Activated T-cell treated with anti-CD3 and anti-CD28 coated beads for 1 hour (primary cell): ENCODE results near the gene ATXN2.
A peak's percentile ranks its signal among the peaks of the same experiment; 100 is the strongest.
"Not testable (repeated sequence)": the region's sequence is repeated elsewhere in the genome, so short reads cannot be mapped to it uniquely, and the experiment has no call there.

Experiments
- DNase-seq: peaks from one replicate; pipeline ENCODE4 v3.0.0-alpha.2; 2020; ENCODE audit warnings: low read depth

The ATXN2 gene

DNA sequence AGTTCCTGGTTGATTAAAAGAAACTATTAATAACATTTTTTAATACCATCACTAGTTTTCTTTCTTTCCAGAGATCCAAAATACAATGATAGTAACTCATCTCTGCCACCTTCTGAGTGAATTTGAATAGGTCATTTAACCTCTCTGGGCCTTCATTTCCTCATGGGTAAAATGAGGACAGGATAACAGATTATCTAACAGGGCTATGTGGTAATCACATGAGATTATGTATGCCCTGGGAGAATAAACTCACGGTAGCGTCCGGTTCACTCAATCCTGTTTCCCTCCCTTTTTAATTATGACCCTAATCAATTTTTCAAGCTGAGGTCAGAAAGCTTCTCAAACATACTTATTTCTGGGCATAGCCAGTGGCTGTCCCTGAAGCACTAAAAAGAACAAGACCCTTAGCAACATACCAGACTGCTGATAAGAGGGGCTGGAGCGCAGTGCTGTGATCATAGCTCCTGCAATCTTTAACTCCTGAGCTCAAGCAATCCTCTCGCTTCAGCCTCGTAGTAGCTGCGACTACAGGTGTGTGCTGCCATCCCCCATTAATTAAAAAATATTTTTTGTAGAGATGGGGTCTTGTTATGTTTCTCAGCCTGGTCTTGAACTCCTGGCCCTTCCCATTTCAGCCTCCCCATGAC is 24.2 kb downstream of the ATXN2 start:
- no peak for DNase-seq

DNA sequence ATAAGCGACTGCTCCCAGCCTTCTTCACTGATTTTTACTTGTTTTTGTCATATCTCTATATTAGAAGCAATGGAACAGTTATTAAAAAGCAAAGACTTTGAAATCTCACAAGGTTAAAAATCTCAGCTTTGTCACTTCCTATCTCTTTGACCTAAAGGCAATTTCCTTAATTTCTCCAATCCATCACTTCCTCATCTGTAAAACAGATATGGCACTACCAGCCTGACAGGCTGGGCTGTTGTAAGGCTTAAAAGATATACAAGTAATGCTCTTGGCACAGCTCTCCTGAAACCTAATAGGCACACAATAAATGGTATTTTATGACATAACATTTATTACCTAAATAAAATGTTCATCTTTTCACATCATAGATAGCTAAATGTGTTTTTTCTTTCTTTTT is 25.6 kb downstream of the ATXN2 start:
- no peak for DNase-seq

DNA sequence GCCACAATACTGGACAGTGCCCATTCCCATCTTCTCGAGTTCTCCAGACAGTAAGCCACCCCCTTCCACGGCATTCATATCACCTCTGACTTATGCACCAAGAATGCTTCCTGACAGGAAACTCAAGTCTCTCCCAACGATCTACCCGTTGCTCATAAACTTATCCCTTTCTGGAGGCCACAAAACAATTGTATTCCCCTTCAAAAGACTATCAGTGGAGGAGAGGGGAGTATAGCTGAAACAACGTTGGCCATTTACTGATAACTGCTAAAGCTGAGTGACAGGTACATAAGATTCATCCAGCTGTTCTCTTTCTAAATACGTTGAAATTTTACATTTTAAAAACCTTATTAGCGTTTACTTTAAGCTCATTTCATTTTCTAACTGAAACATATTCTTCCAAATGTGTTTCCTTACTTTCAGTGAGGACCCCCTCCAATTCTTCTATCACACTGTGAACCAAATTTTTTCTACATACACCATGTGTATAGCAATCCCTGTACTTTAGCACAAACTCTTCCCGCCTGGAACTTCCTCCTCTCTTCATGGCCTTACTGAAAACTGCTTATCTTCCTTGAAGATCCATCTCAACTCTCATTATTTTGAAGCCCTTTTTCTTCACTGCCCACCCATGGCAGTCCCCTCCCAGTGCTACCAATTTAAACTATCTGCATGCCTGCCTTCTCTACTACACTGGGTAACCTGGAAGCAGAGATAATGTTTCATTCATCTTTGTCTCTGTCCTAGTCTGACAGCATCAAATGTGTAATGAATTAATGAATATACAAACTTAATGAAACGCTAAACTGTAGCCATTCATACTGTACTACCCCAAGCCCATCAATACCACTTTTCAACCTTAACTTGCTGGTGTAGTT is 28.8 kb downstream of the ATXN2 start:
- DNase-seq, result no peak

DNA sequence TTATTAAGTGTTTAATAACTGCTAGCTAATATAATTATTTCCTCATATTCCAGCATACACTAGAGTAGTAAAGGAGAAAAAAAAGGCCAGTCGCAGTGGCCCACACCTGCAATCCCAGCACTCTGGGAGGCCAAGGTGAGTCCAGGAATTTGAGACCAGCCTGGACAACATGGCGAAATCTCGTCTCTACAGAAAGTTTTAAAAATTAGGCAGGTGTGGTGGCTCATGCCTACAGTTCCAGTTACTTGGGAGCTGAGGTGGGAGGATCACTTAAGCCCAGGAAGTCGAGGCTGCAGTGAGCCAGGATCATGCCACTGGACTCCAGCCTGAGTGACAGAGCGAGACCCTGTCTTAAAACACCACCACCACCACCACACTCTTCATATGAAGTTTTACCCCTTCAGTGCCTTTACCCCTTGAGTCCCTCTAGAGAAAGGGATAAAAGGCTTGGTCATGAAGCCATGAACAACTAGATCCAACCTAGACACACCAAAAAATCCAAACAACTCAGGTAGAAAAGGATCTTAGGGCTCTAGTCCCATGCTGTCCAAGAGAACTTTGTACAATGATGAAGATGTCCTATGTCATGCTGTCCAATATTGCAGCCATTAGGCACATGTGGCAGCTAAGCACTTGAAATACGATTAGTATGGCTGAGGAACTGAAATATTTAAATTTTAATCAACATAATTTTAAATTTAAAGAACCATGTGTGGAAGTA is 29.6 kb downstream of the ATXN2 start:
- no peak for DNase-seq

- not testable (repeated sequence) for DNase-seq
These were observed 38.3 kb downstream of the ATXN2 start for GRCh38 chr12:111560844-111561243.

GRCh38 chr12:111558107-111558376 is 41.1 kb downstream of the ATXN2 start:
- no peak for DNase-seq

DNA sequence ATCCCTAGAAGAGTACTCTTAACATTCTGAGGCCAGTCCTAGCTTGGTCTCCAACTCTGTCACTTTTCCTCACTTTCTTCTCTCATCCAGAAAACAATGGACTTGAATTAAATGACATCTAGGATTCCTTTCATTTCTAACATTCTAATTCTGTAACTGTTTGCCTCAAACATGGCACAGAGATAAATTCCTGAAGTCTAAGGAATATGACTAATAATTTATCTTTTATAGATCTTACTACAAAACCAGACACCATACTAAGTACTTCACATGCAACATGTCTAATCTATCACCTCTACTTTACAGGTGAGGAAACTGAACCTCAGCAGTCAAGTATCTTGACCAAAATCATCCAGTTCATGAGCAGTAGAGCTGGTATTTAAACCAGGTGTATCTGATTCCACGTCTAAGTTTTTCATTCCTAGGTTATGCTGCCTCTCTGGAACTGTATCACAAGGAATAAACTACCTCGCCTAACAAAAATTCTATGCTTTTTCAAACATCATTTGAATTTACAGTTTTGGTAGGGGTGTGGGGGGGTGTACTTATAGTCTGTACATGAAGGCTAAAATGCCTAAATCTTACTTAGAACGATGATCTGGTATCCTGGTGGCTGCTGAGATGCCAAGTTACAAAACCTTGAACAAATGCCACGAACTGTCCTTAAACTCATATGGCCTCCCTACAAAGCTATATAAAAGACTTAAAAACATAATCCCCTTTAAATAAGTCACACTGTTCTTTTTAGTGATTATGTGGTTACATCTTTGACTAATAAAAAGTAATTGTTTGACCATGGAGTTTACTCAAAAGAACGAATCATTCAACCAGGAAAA is 41.6 kb downstream of the ATXN2 start:
- DNase-seq, result no peak

- DNase-seq, result no peak
These were observed 42.4 kb downstream of the ATXN2 start for GRCh38 chr12:111556676-111557075.

GRCh38 chr12:111555313-111555712 is 43.8 kb downstream of the ATXN2 start:
- not testable (repeated sequence) for DNase-seq

- no peak for DNase-seq
These were observed 52.2 kb downstream of the ATXN2 start for GRCh38 chr12:111546758-111547383.

DNA sequence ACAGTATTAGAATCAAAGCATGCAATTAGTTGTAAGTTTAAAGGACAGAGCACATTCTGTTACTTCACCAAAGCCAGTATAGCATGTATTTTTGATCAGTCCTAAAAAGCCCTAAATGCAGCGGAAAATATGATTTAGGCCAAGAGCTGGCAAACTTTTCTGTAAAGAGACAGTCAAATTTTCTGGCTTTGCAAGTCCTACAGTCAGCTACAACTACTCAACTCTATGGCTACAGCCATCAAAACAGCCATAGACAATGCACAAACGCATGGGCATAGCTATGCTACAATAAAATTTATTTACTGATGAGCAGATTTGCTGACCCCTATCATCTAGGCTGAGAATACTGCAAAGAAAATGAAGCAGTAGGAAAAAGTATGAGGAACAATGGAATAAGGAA is 52.9 kb downstream of the ATXN2 start:
- DNase-seq, result no peak

- no peak for DNase-seq
These were observed 55.1 kb downstream of the ATXN2 start for GRCh38 chr12:111544032-111544431.

DNA sequence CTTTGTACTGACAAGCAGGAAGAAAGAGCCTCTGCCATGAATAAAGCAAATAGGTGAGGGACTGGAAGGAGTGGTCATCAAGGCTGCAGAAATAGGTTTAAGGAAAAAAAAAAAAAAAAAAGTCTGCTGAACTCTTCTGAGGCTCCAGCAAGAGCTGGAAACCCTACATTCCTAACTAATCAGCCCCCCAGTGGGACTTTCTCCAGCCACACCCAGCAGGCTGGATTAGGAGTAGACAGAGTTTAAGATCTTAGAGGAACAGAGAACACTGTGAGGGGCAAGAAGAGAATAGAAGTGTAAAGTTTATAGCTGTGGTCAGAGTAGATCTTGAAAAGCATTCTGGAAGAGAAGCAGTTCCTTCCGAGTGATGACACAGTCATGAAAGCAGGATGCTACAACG is 66.4 kb downstream of the ATXN2 start:
- DNase-seq, result no peak

GRCh38 chr12:111529424-111530368 is 69.4 kb downstream of the ATXN2 start:
- DNase-seq, result peak; percentile 47

DNA sequence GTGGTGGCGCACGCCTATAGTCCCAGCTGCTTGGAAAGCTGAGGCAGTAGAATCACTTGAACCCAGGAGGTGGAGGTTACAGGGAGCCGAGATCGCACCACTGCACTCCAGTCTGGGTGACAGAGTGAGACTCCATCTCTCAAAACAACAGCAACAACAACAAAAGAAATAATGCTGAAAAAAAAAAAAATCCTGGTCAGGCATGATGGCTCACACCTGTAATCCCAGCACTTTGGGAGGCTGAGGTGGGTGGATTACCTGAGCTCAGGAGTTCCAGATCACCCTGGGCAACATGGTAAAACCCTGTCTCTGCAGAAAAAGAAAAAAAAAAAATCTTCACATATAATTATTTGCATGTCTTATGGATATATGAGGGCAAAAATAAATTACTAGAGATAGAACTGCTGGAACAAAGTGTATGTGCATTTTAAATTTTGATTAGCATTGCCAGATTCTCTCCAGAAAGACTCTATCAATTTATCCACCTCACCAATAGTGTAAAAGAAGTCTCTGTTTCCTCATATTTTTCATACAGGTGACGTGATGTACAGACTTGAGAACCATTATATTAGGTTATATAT is 75.4 kb downstream of the ATXN2 start:
- DNase-seq, result no peak

DNA sequence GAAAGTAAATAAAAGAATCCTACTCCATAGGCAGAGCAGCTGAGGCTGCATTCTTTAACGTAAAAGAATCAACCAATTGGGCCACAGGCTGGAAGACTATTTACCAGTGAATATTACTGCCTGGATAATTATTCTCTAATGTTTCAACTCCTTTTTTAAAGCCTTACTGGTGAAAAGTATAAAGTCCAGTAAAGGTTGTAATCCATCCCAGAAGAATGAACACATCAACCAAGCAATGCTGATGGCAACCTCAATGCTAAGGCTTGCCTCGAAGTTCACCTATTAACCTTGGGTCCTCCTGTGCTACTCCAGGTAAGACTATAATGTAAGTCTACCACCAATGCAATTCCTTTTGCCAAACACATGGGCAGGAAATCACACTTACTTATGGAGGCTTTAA is 77.3 kb downstream of the ATXN2 start:
- DNase-seq, result no peak

DNA sequence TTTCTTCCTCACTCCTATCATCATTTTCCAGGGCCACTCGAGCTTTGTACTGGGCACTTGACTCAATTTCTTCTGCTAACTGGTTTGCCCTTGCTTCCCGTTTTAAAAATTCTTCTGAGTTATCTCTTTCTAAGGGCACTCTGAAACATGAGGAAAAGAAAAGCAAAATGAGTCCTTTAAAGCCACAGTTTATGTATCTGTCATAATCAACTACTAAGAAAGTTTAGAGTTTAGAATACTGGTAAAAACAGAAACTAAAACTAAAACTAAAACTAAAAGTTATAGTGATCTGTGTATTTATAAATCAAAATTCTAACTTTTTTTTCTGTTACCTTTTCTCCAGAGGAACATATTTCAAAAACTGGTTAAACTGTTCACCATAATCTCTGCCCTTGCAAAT is 79.2 kb downstream of the ATXN2 start:
- no peak for DNase-seq

DNA sequence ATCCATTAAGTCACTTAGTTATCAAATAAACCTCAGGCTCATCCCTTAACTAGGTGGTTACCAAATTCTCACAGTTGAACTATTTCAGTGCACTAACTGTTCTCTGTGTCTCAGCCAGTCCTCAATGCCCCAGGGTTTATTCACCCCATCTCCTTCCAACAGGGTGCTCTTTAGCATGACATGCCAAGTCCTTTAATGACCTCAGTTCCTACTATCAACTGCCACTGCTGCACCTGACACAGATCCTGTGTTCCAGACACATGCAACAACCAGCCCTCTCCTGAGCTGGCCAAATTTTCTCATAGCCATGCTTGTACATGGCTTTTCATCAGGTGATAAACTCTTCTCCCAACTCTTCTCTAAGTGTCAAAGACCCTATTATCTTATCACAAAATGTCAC is 80.0 kb downstream of the ATXN2 start:
- no peak for DNase-seq

DNA sequence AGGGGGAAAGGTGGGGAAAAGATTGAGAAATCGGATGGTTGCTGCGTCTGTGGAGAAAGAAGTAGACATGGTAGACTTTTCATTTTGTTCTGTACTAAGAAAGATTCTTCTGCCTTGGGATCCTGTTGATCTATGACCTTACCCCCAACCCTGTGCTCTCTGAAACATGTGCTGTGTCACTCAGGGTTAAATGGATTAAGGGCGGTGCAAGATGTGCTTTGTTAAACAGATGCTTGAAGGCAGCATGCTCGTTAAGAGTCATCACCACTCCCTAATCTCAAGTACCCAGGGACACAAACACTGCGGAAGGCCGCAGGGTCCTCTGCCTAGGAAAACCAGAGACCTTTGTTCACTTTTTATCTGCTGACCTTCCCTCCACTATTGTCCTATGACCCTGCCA is 91.4 kb downstream of the ATXN2 start:
- DNase-seq, result not testable (repeated sequence)

GRCh38 chr12:111507258-111507657 is 91.9 kb downstream of the ATXN2 start:
- DNase-seq, result not testable (repeated sequence)
